PFSK-1 (cell line): ENCODE data around the gene ALG14.

Source experiments
- POLR2AphosphoS5 ChIP-seq: IDR thresholded peaks from 2 replicates; pipeline ENCODE4 v1.6.1; 2012; ENCODE audit warnings: low read depth, mild to moderate bottlenecking, control low read depth, low read length, moderate library complexity
- SIN3A ChIP-seq: IDR thresholded peaks from 2 replicates; pipeline ENCODE4 v1.6.1; 2012; ENCODE audit warnings: mild to moderate bottlenecking, low read length, moderate library complexity, borderline replicate concordance; ENCODE audit not compliant: insufficient read depth
- TAF1 ChIP-seq: IDR thresholded peaks from 2 replicates; pipeline ENCODE4 v1.6.1; 2012; ENCODE audit warnings: low read length, control low read depth, borderline replicate concordance; ENCODE audit not compliant: insufficient read depth
- TF ChIP-seq, protein P1 (sequence below), 2 experiments: IDR thresholded peaks; 2 replicates each; pipeline versions ENCODE4 v1.6.1 to v1.8.0; 2011 to 2012; ENCODE audit warnings: low read depth in 2 of 2, low read length in 2 of 2, control low read depth in 1 of 2, inconsistent platforms in 1 of 2, mild to moderate bottlenecking in 1 of 2, moderate library complexity in 1 of 2; ENCODE audit not compliant: insufficient read depth in 1 of 2

DNA sequence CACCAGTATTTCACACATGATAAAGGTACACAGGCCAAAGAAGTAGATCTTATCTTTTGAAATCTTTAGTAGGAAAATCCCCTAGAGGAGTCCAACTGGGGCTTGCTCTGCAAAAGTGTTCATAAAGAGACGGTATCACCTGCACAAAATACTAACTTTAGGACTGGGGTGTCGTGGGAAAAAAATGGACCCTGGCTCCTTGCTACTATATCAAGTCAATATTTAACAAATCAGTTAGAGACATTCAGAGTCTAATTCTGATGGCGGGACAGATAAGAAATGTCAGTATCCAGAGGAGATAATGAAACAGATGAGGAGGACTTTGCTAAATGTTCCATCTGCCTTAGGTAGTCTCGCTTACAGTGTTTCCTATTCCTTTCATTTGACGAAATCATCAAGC, 120.2 kb downstream of the ALG14 start:
- TF ChIP-seq POLR2AphosphoS5 (no peak), TAF1 (no peak), SIN3A (no peak)
- TF ChIP-seq, protein P1, sequence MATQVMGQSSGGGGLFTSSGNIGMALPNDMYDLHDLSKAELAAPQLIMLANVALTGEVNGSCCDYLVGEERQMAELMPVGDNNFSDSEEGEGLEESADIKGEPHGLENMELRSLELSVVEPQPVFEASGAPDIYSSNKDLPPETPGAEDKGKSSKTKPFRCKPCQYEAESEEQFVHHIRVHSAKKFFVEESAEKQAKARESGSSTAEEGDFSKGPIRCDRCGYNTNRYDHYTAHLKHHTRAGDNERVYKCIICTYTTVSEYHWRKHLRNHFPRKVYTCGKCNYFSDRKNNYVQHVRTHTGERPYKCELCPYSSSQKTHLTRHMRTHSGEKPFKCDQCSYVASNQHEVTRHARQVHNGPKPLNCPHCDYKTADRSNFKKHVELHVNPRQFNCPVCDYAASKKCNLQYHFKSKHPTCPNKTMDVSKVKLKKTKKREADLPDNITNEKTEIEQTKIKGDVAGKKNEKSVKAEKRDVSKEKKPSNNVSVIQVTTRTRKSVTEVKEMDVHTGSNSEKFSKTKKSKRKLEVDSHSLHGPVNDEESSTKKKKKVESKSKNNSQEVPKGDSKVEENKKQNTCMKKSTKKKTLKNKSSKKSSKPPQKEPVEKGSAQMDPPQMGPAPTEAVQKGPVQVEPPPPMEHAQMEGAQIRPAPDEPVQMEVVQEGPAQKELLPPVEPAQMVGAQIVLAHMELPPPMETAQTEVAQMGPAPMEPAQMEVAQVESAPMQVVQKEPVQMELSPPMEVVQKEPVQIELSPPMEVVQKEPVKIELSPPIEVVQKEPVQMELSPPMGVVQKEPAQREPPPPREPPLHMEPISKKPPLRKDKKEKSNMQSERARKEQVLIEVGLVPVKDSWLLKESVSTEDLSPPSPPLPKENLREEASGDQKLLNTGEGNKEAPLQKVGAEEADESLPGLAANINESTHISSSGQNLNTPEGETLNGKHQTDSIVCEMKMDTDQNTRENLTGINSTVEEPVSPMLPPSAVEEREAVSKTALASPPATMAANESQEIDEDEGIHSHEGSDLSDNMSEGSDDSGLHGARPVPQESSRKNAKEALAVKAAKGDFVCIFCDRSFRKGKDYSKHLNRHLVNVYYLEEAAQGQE (IDR thresholded peaks at IDR 0.05; ENCODE audit: insufficient read depth in 1 of 2, low read depth in 2 of 2, low read length in 2 of 2), result no peak
